HS-5 (cell line): Measurements from ENCODE around the gene FLRT3.
A peak's percentile ranks its signal among the peaks of the same experiment; 100 is the strongest.

ENCODE experiments used
- DNase-seq: peaks from one replicate; pipeline ENCODE4 v3.0.0-alpha.2; 2012; ENCODE audit warnings: low read depth

Gene FLRT3

DNA sequence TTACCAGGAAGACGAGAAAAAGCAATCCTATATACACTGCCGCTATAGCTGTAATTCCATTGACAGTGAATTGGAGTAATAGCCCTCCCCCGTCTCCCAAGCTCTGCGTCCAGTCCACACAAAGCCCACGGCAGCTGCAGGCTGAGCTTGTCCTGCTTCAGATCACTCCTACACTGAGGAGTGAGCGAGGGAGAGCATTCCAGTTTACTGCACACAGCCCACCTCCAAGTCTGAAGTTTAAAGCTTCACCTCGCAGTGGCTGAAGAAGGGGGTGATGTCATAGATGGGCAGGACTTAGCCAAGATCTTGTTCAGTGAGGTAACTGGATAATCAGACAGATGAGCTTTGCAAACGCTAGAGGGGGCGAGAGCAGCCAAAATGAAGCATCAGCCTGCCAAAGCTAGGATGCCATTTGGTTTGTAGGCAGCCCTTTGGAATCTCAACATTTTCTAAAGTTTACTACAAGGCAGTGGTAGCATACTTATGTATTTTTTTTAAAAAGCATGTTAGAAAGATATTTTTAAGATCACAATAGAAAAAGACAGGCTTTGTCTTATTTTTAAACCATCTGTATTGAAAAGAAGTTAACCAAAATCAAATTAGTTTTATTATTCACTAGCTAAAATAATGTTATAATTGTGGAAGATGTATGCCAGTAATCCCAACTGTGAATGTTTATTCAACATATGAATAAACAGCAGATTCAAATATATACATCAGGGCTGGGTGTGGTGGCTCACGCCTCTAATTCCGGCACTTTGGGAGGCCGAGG is at the start of gene FLRT3:
Gene FLRT3, minus strand, starts transcription at position 213 of the 772 bp plus-strand sequence. CDS start 10,106 bp downstream, outside the sequence.
- DNase-seq = peak; percentile 84

DNA sequence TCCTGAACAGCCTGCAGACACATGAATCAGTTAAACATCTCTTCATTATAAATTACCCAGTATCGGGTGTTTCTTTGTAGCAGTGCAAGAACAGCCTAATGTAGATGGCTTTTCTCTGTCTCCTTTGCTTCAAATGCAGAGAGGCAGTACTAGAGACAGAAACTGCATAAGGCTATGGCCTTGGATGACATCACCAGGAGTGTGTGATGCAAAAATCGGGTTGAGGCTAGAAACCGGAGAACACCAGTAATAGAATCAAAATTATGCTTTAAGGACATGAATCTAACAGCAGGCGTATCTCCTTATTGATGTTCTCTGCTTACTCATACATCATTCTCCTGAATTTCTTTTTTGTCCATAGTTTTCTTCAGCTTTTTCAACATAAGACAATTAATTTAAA is 49.3 kb upstream of the FLRT3 start:
- DNase-seq = no peak

DNA sequence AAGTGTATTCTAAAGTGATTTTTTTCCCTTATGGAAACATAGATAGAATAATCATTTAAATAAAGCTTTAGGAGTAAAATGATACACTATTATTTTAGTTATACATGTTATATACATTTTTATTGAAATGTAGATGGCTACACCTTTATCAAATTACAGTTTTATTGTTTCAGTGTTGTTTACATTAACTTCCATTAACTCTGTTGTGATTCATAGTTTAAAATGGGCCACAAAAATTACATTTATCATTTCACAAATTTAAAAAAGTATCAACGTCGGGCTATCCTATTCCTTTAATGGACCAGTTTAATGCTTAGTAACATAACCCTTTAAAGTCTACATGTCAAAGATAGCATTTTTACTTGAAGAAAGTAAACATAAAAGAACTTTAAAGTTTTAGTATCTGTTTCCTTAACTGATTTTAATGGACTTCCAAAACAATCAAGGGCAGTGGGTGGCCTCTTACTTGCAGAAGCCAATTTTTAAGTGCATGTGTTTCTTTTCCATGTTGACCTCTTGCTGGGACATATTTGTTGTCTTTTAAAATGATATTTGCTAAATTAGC is 47.8 kb upstream of the FLRT3 start:
- DNase-seq = no peak

DNA sequence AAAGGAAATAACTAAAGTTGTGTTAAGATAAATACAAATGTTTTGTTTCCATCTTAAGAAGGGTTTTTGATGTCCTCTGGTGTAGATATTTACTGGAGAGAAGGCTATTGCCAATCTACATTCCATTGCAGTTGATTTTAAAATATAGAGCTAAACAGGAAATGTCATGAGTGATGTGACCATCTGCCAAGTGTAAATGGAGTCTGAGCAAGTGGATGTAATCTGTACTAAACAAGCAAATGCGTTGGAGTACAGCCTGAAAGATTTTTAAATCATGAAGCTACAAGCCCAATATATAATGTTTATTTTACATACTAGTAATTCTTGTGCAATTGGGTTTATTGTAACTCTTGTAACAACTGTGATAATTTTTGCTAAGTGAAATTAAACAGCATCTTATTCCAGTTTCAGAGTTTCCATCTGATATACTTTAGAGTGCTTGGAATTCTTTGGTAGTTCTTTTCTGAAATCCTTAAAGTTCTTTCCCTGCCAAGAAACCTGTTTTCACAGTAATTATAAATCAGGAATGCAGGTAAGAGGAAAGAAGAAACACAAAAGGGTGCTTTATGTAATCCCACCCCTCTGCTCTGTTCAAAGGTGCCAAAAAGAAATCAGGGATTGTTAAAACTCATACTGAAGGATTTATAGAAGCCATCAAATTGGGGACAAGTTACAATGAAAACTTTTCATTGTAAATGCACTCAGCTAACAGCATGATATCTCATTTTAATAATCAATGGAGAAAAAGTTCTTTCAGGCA is 47.2 kb upstream of the FLRT3 start:
- no peak for DNase-seq

DNA sequence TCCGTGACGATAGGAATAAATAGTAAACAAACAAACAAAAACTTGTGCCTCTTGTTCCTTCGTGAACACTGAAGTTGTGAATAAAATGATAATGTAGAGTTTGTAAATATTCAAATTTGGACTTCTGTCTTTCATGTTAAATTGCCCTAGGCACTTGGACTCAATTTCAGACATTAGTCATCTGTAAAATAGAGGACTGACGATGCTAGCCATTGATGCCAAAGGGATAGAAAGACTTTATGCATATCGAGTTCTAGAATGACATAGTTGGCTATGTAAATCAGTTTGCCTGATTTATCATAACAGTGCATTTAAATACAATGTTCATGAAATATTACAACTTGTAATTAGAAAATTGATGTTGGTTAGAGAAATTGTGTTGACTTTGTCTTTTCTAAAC is 45.9 kb upstream of the FLRT3 start:
- no peak for DNase-seq

DNA sequence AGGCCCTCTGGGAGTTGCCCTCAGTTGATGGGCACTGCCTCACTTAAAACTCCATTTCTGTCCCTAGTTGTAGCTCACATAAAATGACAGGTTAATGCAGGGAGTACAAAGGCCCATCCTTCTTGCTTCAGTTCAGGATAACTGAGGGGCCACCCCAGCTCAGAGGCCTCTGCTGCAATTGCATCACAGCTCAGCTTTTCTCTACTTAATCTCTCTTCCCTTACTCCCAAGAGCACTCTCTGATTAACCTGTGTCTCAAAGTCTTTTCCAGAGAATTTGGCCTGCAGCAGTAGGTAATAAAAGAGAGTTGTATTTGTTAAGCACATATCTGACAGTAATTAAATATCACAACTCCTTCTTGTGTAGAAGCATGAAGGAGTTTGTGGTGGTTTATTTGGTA is 40.9 kb upstream of the FLRT3 start:
- no peak for DNase-seq

DNA sequence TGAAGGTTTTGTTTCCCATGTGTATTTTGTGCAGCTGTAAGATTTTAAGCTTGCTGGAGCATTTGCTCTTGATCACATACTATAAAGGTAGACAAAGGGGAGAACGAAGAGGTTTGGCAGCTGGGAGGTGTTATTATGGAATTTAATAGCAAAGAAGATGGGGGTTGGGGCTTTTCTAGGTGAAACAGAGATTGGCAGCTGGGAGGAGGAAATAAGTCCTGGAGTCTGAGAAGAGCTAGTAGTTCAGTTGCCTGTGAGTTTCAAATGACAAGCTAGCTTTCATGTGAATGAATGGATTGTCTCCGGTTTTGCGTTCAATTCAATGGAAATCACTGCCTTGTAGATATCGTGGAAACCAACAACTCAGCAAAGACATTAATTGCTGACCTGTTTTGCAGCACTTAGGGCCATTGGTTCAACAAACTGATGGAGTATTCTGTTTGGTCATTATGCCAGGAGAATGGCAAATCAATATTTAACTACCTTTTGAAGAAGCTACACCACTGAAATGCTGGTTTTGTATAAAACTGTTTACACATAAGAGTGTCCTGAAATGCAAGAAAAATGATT is 38.1 kb upstream of the FLRT3 start:
- DNase-seq = no peak

DNA sequence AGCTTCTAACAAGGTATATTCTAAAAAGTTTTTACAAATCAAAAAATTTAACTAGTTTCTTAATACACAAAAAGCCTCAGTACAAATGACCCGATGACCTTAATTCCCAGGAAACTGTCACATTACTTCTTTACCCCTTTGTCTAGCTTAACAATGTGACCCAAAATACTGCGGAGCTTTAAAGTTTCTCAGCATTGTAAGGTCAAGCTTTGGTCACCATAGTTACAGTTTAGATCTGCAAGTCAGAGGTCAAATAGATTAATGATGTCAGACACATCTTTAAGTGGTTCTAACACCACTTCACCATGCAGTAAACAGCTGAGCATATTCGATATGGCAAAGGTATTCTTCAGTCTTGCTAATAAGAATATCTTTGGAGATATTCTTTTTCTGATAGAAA is 36.8 kb upstream of the FLRT3 start:
- DNase-seq = no peak

DNA sequence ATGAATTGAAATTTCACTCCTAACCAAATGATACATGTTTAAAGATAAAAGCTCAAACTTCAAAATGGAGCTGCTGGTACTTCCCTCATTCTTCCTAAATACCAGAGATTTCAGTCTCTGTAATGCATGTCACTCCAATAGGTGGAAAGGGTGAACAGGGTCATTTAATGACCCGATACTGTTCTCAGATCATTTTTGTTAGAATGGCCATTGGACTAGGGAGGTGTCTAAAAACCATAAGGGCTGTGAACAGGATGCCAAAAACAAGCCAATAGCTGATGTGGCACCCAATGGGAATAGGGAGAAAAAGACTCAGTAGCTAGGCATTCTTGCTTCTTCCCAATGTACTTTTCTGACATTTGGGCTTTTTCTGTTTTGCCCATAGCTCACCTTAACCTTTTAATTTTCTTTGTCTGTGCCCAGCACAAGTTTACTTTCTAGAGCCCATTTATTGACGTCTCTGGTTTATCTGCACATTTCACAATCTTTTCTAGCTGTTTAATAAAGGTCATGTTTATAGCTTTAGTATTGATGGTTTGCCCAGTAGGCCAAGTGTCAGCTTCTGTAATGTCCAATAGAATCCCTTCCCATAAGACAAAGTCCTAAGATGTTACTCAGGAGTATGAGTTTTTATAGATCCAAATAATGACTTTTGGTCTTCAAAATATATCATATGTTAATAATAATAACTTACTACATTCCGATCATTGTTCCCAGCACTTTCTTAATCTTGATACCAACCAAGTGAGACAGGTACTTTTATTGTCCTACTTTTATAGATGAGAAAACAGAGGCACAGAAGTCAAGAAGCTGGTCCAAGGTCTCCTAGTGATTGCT is 24.3 kb upstream of the FLRT3 start:
- DNase-seq = no peak

DNA sequence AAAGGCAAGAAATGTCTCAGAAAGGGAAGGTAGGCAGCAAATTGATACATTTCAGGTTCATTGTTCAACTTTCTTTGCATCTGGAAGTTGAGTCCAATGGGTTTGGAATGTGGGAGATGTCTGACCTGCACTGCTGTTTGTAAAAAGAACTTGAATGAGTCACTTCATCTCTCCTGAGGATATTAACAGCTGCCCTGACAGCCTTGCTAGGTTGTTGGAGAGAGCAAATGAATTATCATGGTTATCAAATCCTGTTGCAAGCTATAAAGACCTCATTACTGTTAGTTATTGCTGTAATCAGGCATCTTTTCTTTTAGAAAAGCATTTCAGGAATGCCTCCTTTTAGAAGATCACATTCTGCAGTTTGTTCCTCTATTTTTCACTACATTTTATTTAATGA is 23.0 kb upstream of the FLRT3 start:
- DNase-seq = no peak

DNA sequence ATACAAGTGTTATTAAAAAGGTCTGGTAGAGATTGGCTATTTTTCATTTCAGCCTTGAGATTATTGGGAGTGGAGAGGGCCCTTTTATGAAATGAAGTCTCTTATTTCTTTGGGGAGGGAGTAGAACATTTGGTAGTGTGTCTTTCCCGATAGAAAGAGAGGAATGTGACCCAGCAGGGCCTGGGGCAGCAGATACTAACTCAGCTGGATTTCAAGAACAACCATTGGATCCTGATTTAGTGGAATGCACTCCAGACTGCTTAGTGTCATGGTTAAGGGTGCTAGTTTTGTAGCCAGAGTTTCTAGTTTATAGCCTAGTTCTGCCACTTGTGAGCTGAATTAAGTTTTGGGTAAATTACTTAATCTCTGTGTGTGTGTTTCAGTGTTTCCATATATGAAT is 18.4 kb upstream of the FLRT3 start:
- DNase-seq = no peak

DNA sequence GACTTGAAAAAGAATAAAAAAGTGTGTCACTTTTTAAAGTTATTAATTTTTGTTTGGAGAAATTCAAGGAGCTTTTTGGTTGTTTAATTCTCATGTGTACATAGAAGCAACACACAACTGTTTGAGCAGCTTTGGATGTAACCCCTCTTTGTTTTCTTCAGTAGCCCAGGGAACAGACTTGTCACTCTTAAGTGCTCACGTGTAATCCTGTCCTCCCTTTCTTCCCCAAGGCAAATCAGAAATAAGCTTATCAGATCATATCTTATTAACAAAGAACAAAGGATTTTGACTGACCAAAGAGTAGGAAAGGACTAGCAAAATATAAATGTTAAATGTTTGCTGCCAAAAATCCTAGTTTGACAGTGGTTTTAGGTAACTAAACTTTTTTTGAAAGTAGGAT is 7.3 kb upstream of the FLRT3 start:
- DNase-seq = no peak

DNA sequence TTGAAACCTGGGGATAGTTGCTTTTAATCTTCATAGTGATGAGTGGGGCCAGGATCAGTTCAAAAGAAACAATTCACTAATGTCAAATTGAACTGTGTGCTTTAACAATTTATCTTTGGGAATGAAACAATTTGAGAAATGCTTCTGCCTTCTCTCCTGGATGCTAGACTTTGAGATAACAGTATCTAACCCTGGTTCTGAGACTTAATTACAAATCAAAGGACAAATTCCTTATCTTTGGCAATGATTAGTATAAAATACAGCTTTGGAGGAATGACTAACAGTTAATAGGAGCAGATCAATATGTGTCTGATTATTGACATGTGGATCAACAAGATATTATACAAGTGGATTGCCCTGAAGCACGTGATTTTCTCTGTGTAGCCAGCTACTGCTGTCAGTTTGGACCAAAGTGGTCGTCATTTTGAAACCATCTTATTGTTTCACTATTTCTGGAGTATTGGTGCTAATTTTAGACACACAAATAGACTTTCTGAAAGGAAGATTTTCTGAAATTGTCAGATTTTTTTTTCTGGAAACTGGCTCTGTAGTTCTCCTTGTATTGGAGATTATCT is 6.2 kb upstream of the FLRT3 start:
- DNase-seq = no peak

DNA sequence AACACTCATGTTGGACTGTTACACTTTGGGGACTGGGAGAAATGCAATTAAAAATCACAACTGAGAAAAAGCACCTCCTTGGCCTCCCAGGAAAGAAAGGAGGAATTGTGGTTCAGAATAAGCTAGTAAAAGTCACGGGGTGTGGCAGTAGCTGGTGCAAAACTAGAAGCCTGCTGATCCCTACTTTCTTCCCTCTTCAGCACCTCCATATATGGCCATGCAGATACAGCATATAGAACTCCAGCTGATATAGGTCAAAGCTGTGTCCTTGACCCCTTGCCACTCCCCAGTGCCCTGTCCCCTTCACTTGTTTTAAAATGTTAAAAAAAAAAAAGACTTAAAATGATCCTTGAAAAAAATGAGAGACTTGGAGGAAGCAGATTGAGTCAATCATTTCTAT is 5.5 kb upstream of the FLRT3 start:
- no peak for DNase-seq

DNA sequence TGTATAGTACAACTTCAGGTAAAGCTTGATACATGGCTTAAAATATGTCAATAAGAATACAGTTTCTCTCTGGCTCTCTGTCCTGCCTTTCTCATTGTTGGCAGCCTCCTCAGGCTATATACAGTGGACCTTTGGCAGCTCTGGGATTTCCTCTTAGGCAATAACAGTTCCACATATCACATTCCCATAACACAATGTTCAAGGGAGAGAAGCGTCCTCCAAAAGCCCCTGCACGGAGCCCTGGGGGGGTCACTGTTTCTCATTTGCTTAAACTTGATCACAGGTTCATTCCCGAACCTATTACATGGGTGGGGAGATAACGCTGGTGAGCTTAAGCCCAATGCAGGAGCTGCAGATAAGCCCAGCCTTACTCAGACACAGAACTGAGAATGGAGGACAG is 4.4 kb upstream of the FLRT3 start:
- DNase-seq = no peak

DNA sequence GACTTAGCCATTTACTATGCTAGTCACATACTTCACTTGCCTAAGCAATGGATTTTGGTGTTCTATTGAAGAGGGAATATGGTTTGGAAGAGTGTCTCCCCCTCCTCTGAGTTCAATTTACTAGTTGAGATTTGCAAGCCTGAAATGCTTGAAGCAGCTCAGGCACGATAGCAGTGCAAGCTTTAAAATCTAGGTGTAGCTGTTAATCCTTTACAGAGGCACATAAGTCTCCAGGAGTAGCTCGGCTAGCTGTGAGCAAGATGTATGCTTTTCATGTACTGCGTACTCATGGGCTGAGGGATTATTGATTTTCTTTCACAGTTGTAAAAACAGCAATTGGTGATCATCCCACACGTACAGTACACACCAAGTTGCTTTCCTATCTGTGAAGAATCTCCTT is 726 bp downstream of the FLRT3 start:
- DNase-seq = peak; percentile 2

DNA sequence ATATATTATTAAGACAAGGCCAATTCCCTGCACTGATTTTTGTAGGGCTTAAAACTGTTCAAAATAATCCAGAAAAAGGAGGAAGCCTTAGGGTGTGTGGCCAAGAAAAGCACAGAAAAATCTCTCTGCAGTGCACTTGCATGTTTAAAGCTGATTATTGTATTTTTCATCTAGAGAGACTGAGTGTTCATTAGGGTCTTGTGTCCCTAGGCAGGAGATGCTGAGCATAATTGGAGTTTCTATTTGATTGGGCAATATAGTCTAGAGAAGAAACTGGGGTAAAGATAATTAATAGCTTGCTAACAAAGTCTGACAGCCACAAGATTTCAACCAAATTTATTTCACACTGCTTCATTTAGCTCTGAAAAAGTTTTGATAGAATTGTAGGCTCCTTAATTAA is 2.4 kb downstream of the FLRT3 start:
- no peak for DNase-seq

DNA sequence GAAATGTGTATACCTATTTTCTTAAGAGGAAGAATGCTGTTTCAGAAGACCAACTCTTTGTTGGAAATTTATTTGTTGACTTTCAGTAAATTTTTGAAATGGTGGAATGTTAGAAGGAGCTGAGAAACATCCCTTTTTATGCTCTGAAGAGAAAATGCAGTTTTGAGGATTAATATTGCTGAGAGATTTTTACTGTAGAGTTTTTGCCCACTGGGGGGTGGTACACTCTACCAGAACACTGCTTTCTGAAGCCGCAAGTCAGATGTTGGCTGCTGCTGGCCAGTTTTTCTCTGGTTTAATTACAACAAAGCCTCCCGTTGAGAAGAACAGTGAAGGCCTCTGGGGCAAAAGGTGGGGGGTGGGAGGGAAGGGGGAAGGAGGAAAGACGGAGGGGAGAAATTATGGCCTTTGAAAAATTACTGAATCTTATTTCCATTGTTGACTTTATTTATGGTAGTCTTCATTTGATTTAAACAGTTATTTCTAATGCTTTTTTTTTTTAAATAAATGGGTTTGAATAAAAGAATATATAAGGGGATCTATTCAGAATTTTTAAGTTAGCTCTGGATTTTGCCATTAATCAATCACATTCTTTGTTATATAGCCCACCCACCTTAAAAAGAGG is 3.0 kb downstream of the FLRT3 start:
- DNase-seq = peak; percentile 5

DNA sequence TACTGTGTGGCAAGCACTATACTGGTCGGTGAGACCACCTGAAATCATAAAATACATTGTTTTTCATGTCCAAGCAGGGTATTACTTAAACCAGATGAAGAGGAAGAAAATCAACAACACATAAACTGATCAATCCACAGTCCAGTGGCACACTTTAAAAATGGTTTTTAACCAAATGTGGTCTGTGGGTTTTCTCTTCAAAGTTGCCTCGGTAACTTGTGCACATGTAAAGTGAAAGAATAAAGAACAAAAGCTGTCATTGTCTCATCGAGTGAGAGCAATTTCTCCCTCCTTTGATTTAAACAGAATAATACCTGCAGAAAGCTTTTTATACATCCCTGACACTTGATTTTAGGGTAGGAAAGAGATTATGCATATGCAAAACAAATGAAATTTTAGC is 3.7 kb downstream of the FLRT3 start:
- DNase-seq = no peak

DNA sequence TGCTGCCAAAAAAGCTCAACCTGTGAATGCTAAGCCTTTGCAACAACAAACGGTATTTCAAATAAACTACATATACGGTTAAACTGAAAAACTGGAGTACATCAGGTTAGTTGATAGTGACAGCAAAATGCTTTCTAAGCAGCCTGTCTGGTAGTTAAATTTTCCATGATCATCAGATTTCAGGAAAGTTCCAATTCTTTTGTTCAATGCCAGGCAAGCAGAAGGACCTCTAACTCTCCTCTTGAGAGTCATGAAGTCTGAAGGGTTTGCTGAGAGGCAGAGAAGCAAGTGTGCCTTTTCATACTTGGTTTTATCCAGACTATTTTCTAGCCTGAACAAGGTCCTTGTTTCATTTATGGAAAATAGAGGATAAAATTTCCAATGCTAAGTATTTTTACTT is 4.5 kb downstream of the FLRT3 start:
- DNase-seq = no peak

DNA sequence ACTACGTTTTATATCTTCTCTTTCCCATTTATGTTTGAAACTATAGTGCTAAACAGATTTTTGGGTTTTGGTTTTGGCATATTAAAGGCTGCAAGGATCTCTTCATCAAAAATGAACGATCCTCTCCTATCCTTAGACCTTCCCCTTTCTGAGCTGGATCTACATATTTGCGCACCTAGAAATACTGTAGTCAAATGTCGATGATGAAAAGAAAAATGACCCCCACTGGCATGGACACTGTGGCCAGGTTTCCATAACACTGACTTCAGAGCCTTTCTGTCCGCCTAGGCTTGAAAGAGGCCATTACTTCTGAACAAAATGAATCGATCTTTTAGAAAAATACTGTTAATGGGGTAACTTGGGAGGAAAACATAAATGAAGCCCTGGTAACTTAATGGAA is 5.8 kb downstream of the FLRT3 start:
- DNase-seq = no peak
